Caco-2 (cell line): ENCODE results near the gene KNOP1. TPM values are rescaled to one million over a fixed set of nuclear protein-coding genes. Genes with fewer than 3 reads are reported as not detected.

ENCODE experiments used
- BruUV-seq: library from RNA; stranded (reverse); fragments of 400-500 nt; replicated peaks from 2 replicates; lab custom pipeline; 2021; lab: Mats Ljungman, UMichigan
- CTCF ChIA-PET: fragments of 300-600 bp; sonication (Branson Sonifier 250); formaldehyde crosslinking; loops from one replicate; lab custom pipeline; 2022; ENCODE audit warnings: antibody characterized with exemption; lab: Charles Lee
- POLR2A ChIA-PET: fragments of 300-600 bp; sonication (Branson Sonifier 250); formaldehyde crosslinking; loops from one replicate; lab custom pipeline; 2022; ENCODE audit warnings: antibody characterized with exemption; lab: Charles Lee
- DNase-seq, 2 experiments: peaks; one replicate each; pipeline versions ENCODE4 v3.0.0 to v3.0.0-alpha.2; 2020 to 2022
- H3K27me3 ChIP-seq: replicated peaks from 2 replicates; pipeline ENCODE4 v1.6.0; 2011; ENCODE audit warnings: low read length; ENCODE audit not compliant: control insufficient read depth, insufficient read depth
- H3K36me3 ChIP-seq: 2 replicates; pipeline ENCODE4 v1.5.1; 2011; ENCODE audit warnings: low read length; ENCODE audit not compliant: control insufficient read depth, insufficient read depth
- H3K4me1 ChIP-seq: fragments of 250-450 bp; sonication (Bioruptor Pico); 2 replicates; pipeline ENCODE4 v1.5.1; 2020; ENCODE audit warnings: mild to moderate bottlenecking
- H3K4me3 ChIP-seq: 2 replicates; pipeline ENCODE4 v1.5.1; 2011; ENCODE audit warnings: low read depth, mild to moderate bottlenecking, control low read depth, low read length
- H3K9me3 ChIP-seq: fragments of 250-450 bp; sonication (Bioruptor Pico); 2 replicates; pipeline ENCODE4 v1.5.1; 2020; ENCODE audit warnings: mild to moderate bottlenecking, moderate library complexity
- H3K27ac Mint-ChIP-seq: one replicate; pipeline ENCODE4 v1.8.0; 2022; ENCODE audit warnings: mixed read lengths; ENCODE audit not compliant: unreplicated experiment
- H3K27me3 Mint-ChIP-seq: one replicate; pipeline ENCODE4 v1.8.0; 2022; ENCODE audit warnings: mixed read lengths; ENCODE audit not compliant: insufficient read depth, unreplicated experiment
- H3K36me3 Mint-ChIP-seq: one replicate; pipeline ENCODE4 v1.8.0; 2022; ENCODE audit warnings: mild to moderate bottlenecking, mixed read lengths; ENCODE audit not compliant: insufficient read depth, unreplicated experiment
- H3K4me1 Mint-ChIP-seq: one replicate; pipeline ENCODE4 v1.8.0; 2022; ENCODE audit warnings: low read depth, mixed read lengths; ENCODE audit not compliant: unreplicated experiment
- H3K4me3 Mint-ChIP-seq: one replicate; pipeline ENCODE4 v1.8.0; 2022; ENCODE audit warnings: mild to moderate bottlenecking, moderate library complexity, mixed read lengths; ENCODE audit not compliant: unreplicated experiment
- H3K9me3 Mint-ChIP-seq: one replicate; pipeline ENCODE4 v1.8.0; 2022; ENCODE audit warnings: mixed read lengths; ENCODE audit not compliant: unreplicated experiment
- intact Hi-C: fragments of 100-400 bp; cut with micrococcal nuclease; formaldehyde crosslinking; loops from one replicate; pipeline ENCODE4 v1.10.0; 2022; ENCODE audit not compliant: unreplicated experiment
- total RNA-seq: library from RNA; stranded (reverse); gene quantifications from 2 replicates; pipeline ENCODE4 v1.2.3, GENCODE V29; 2022
- TF ChIP-seq, protein P1 (sequence below), 2 experiments: fragments of 200-600 bp in 1 of 2; IDR thresholded peaks; 1 replicate in 1 of 2; 2 replicates in 1 of 2; pipeline versions ENCODE4 v1.5.1 to v1.8.0; 2011 to 2022; ENCODE audit warnings: antibody characterized with exemption in 1 of 2, control low read depth in 1 of 2, inconsistent platforms in 1 of 2, low read depth in 1 of 2, low read length in 1 of 2, mild to moderate bottlenecking in 1 of 2, moderate library complexity in 1 of 2; ENCODE audit not compliant: insufficient read depth in 1 of 2, severe bottlenecking in 1 of 2, unreplicated experiment in 1 of 2

The KNOP1 gene
- total RNA-seq, 1 experiment from 2014 or later = 29.3 TPM

DNA sequence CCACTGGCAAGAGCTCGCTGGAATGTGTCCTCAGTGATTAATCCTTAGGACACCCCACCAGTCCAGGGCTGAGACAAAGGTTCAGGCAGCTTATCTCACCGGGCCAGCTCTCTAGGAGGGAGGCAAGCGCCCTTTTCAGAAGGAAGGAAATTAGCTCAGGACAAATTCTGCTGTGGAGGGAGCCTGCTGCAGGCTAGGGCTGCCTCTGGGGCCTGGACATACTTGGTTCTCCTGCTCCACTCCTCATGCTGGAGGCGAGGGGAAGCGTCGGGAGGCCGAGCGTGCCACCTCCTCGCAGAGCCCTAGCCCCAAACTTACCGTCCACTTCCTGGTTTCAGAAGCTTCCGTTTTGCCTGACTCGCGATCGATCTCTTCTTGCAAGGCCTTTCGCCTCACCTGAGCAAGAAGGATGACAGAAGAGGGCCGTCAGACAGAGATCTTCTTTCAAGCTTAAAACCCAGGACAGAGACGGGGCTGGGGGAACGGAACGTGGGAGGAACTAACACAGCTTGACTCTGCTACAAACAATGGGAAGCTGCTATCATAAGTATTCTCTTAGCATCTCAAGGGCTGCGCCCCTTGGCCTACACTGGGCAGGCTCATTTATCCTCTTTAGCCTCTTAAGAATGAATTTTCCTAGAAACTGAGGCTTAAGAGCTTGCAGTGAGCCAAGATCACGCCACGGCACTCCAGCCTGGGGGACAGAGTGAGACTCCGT, 7.7 kb downstream of the KNOP1 start:
- H3K4me1 Mint-ChIP-seq = peaks cover 16% of the 10 kb centered on the region
- no peak overlapping the region for H3K4me3 ChIP-seq
- DNase-seq = no peak
- ChIA-PET CTCF (no interaction called here), POLR2A (no interaction called here)
- H3K9me3 Mint-ChIP-seq = no peaks in the 10 kb centered on the region
- intact Hi-C loops = loop anchor here (10.0 kb wide), 1 partner anchor 174 kb away; the partner anchor contains the start of gene GPRC5B
- TF ChIP-seq, protein P1, sequence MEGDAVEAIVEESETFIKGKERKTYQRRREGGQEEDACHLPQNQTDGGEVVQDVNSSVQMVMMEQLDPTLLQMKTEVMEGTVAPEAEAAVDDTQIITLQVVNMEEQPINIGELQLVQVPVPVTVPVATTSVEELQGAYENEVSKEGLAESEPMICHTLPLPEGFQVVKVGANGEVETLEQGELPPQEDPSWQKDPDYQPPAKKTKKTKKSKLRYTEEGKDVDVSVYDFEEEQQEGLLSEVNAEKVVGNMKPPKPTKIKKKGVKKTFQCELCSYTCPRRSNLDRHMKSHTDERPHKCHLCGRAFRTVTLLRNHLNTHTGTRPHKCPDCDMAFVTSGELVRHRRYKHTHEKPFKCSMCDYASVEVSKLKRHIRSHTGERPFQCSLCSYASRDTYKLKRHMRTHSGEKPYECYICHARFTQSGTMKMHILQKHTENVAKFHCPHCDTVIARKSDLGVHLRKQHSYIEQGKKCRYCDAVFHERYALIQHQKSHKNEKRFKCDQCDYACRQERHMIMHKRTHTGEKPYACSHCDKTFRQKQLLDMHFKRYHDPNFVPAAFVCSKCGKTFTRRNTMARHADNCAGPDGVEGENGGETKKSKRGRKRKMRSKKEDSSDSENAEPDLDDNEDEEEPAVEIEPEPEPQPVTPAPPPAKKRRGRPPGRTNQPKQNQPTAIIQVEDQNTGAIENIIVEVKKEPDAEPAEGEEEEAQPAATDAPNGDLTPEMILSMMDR (IDR thresholded peaks at IDR 0.05; ENCODE audit: insufficient read depth in 1 of 2, low read depth in 1 of 2, low read length in 1 of 2, severe bottlenecking in 1 of 2, unreplicated experiment in 1 of 2) = no peak
- H3K27ac Mint-ChIP-seq = no peak overlapping the region
- H3K4me1 ChIP-seq = no peaks in the 10 kb centered on the region
- H3K27me3 Mint-ChIP-seq = no peaks in the 10 kb centered on the region
- H3K27me3 ChIP-seq = no peaks in the 10 kb centered on the region
- no peaks in the 10 kb centered on the region for H3K9me3 ChIP-seq
- BruUV-seq = no TSS peak
- H3K36me3 Mint-ChIP-seq = peaks cover 63% of the 10 kb centered on the region
- peaks cover 5% of the 10 kb centered on the region for H3K36me3 ChIP-seq
- no peak overlapping the region for H3K4me3 Mint-ChIP-seq

DNA sequence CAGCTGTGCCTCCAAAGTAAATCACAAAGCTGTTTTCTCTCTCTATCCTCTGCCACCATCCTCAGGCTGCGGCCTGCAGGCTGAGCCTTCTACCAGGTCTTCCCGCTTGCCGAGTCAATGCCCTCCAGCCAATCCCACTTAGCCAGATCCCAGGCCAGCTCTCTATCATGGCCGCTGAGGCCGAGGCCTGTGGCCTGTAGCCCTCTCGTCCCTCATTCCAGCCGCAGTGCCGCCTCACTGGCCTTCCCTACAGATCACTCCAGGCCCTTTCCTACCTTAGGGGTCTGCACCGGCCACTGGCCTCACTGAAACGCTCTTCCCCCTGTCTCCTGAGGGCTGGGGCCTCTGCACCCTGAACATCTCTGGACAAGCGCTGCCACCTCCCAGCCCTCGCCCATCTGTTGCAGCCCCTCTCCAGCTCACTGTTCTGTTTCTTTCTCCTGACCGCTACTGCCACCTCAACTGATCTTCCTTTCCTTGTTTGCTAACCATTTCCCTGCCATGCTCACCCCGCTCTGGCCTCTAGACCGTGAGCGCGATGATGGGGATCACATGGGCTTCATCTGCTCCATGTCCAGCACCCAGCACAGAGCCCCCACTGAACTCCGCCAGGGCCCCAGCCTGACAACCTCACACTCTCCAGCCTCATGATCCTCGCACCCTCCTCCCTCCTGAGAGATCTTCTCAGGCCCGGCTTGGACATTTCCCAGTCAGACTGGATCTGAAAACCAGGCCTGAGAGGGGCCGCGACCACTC, 8.5 kb downstream of the KNOP1 start:
- Mint-ChIP-seq H3K9me3 (no peaks in the 10 kb centered on the region), H3K27ac (no peak overlapping the region)
- POLR2A ChIA-PET = no interaction called here

More for the DNA sequence above, 8.5 kb downstream of the KNOP1 start:
- Histone ChIP-seq H3K4me1 (no peaks in the 10 kb centered on the region), H3K27me3 (no peaks in the 10 kb centered on the region), H3K4me3 (no peak overlapping the region), H3K9me3 (no peaks in the 10 kb centered on the region), H3K36me3 (peaks cover 6% of the 10 kb centered on the region)
- H3K36me3 Mint-ChIP-seq = peaks cover 64% of the 10 kb centered on the region
- no peak for DNase-seq
- H3K27me3 Mint-ChIP-seq = no peaks in the 10 kb centered on the region
- no peak overlapping the region for H3K4me3 Mint-ChIP-seq
- CTCF ChIA-PET = no interaction called here
- TF ChIP-seq, protein P1 (IDR thresholded peaks at IDR 0.05; ENCODE audit: insufficient read depth in 1 of 2, low read depth in 1 of 2, low read length in 1 of 2, severe bottlenecking in 1 of 2, unreplicated experiment in 1 of 2) = no peak
- peaks cover 13% of the 10 kb centered on the region for H3K4me1 Mint-ChIP-seq
- intact Hi-C loops = loop anchor here (10.0 kb wide), 1 partner anchor 175 kb away; the partner anchor contains the start of gene GPRC5B
- BruUV-seq = no TSS peak
